CD8-positive, alpha-beta memory T cell (primary cell): ENCODE measurements around the gene FYN. TPM values are rescaled to one million over a fixed set of nuclear protein-coding genes. Genes with fewer than 3 reads are reported as not detected.

Experiments used
- CTCF ChIA-PET: fragments of 350-600 bp; sonication (Branson Sonifier 250); formaldehyde crosslinking; loops from one replicate; lab custom pipeline; 2021; ENCODE audit warnings: antibody characterized with exemption; lab: Charles Lee
- POLR2A ChIA-PET: fragments of 350-600 bp; sonication (Branson Sonifier 250); formaldehyde crosslinking; loops from one replicate; lab custom pipeline; 2021; ENCODE audit warnings: antibody characterized with exemption; lab: Charles Lee
- DNase-seq, 5 donors: peaks; one replicate each; pipeline versions ENCODE4 v3.0.0 to v3.0.0-alpha.2; 2020 to 2022; ENCODE audit warnings: mixed read lengths in 1 of 5
- H3K27ac ChIP-seq: one replicate; pipeline ENCODE4 v1.7.0; 2013; ENCODE audit warnings: low read depth, mild to moderate bottlenecking, low read length, moderate library complexity
- H3K27me3 ChIP-seq: 2 replicates; pipeline ENCODE4 v1.7.0; 2013; ENCODE audit warnings: low read length, mild to moderate bottlenecking; ENCODE audit not compliant: insufficient read depth, poor library complexity, severe bottlenecking
- H3K36me3 ChIP-seq: 2 replicates; pipeline ENCODE4 v1.7.0; 2013; ENCODE audit warnings: mild to moderate bottlenecking, low read length, moderate library complexity; ENCODE audit not compliant: insufficient read depth
- H3K4me1 ChIP-seq: 2 replicates; pipeline ENCODE4 v1.7.0; 2013; ENCODE audit warnings: mild to moderate bottlenecking, low read length, moderate library complexity; ENCODE audit not compliant: insufficient read depth
- H3K4me3 ChIP-seq: 2 replicates; pipeline ENCODE4 v1.7.0; 2013; ENCODE audit warnings: mild to moderate bottlenecking, low read length
- H3K9me3 ChIP-seq: 2 replicates; pipeline ENCODE4 v1.7.0; 2013; ENCODE audit warnings: mild to moderate bottlenecking, low read length
- H3K27ac Mint-ChIP-seq, 8 donors: one replicate each; pipeline ENCODE4 v1.8.0; 2020 to 2021; ENCODE audit warnings: mixed read lengths in 8 of 8, mild to moderate bottlenecking in 6 of 8, inconsistent platforms in 3 of 8, moderate library complexity in 3 of 8
- H3K27me3 Mint-ChIP-seq, 2 donors: one replicate each; pipeline ENCODE4 v1.8.0; 2020 to 2021; ENCODE audit warnings: mixed read lengths in 2 of 2, mild to moderate bottlenecking in 1 of 2, moderate library complexity in 1 of 2
- H3K36me3 Mint-ChIP-seq, 3 donors: one replicate each; pipeline ENCODE4 v1.8.0; 2020 to 2021; ENCODE audit warnings: mixed read lengths in 3 of 3, inconsistent platforms in 1 of 3, mild to moderate bottlenecking in 1 of 3
- H3K4me1 Mint-ChIP-seq, 3 donors: one replicate each; pipeline ENCODE4 v1.8.0; 2020 to 2021; ENCODE audit warnings: mixed read lengths in 3 of 3, inconsistent platforms in 1 of 3, mild to moderate bottlenecking in 1 of 3
- H3K4me3 Mint-ChIP-seq, 7 donors: one replicate each; pipeline ENCODE4 v1.8.0; 2020 to 2021; ENCODE audit warnings: mixed read lengths in 7 of 7, mild to moderate bottlenecking in 6 of 7, moderate library complexity in 4 of 7, inconsistent platforms in 2 of 7
- H3K9me3 Mint-ChIP-seq, 5 donors: one replicate each; pipeline ENCODE4 v1.8.0; 2020 to 2022; ENCODE audit warnings: mixed read lengths in 5 of 5, mild to moderate bottlenecking in 3 of 5, moderate library complexity in 2 of 5, inconsistent platforms in 1 of 5
- polyA plus RNA-seq: library from polyadenylated mRNA; unstranded; fragments of 300-500 nt; fragmentation: Illumina TruSeq; gene quantifications from one replicate; pipeline ENCODE4 v1.2.3, GENCODE V29; 2021
- total RNA-seq, 2 experiments: library from RNA; stranded (reverse); gene quantifications; one replicate each; pipeline ENCODE4 v1.2.3, GENCODE V29; 2021

Gene FYN
- total and polyA plus RNA-seq, 3 experiments from 2014 or later = 481 to 611 (median 491) TPM

- ChIA-PET POLR2A (no interaction called here), CTCF (no interaction called here)
- no peak overlapping the region for H3K27ac Mint-ChIP-seq
- Histone ChIP-seq H3K4me1 (no peaks in the 10 kb centered on the region), H3K4me3 (no peak overlapping the region), H3K9me3 (no peaks in the 10 kb centered on the region), H3K27ac (no peak overlapping the region), H3K27me3 (no peaks in the 10 kb centered on the region), H3K36me3 (no peaks in the 10 kb centered on the region)
- H3K27me3 Mint-ChIP-seq = no peaks in the 10 kb centered on the region
- DNase-seq = no peak
- no peaks in the 10 kb centered on the region for H3K9me3 Mint-ChIP-seq
- peaks cover 0 to 64% (median 4%) of the 10 kb centered on the region in 3 donors for H3K36me3 Mint-ChIP-seq
- no peak overlapping the region for H3K4me3 Mint-ChIP-seq
- peaks cover 0 to under 1% (median 0%) of the 10 kb centered on the region in 3 donors for H3K4me1 Mint-ChIP-seq
Observed at GRCh38 chr6:111652156-111652555, 221.1 kb downstream of the FYN start.

- Mint-ChIP-seq H3K27ac (no peak overlapping the region), H3K4me1 (no peaks in the 10 kb centered on the region), H3K4me3 (no peak overlapping the region), H3K27me3 (no peaks in the 10 kb centered on the region), H3K36me3 (peaks cover 0 to 70% (median 4%) of the 10 kb centered on the region in 3 donors), H3K9me3 (no peaks in the 10 kb centered on the region)
- Histone ChIP-seq H3K9me3 (no peaks in the 10 kb centered on the region), H3K4me3 (no peak overlapping the region), H3K36me3 (no peaks in the 10 kb centered on the region), H3K4me1 (no peaks in the 10 kb centered on the region), H3K27me3 (no peaks in the 10 kb centered on the region), H3K27ac (no peak overlapping the region)
- ChIA-PET CTCF (no interaction called here), POLR2A (interaction anchor here (0.5 to 0.6 kb wide), 2 partner anchors 116 to 161 kb away, joined by 3 read pairs; no protein-coding TSS in a partner anchor)
- no peak for DNase-seq
Observed at GRCh38 chr6:111651185-111652034, 221.8 kb downstream of the FYN start.

- Histone ChIP-seq H3K4me1 (no peaks in the 10 kb centered on the region), H3K36me3 (no peaks in the 10 kb centered on the region), H3K4me3 (no peak overlapping the region), H3K27me3 (no peaks in the 10 kb centered on the region), H3K9me3 (no peaks in the 10 kb centered on the region), H3K27ac (no peak overlapping the region)
- no peak overlapping the region for H3K27ac Mint-ChIP-seq
- no peaks in the 10 kb centered on the region for H3K9me3 Mint-ChIP-seq
- H3K27me3 Mint-ChIP-seq = no peaks in the 10 kb centered on the region
- DNase-seq = no peak
- no peaks in the 10 kb centered on the region for H3K4me1 Mint-ChIP-seq
- ChIA-PET CTCF (no interaction called here), POLR2A (no interaction called here)
- no peak overlapping the region for H3K4me3 Mint-ChIP-seq
- peaks cover 0 to 67% (median 4%) of the 10 kb centered on the region in 3 donors for H3K36me3 Mint-ChIP-seq
Observed at GRCh38 chr6:111650049-111650448, 223.2 kb downstream of the FYN start.

GRCh38 chr6:111648100-111648499 lies 225.2 kb downstream of the FYN start:
- no peak for DNase-seq
- no peak overlapping the region for H3K27ac ChIP-seq
- no peaks in the 10 kb centered on the region for H3K4me1 Mint-ChIP-seq
- H3K36me3 Mint-ChIP-seq = peaks cover 3 to 61% (median 4%) of the 10 kb centered on the region in 3 donors
- no peaks in the 10 kb centered on the region for H3K9me3 Mint-ChIP-seq
- H3K9me3 ChIP-seq = no peaks in the 10 kb centered on the region
- no peaks in the 10 kb centered on the region for H3K27me3 ChIP-seq
- no peaks in the 10 kb centered on the region for H3K27me3 Mint-ChIP-seq
- no peaks in the 10 kb centered on the region for H3K36me3 ChIP-seq
- no peak overlapping the region for H3K4me3 ChIP-seq
- no peaks in the 10 kb centered on the region for H3K4me1 ChIP-seq
- peak overlapping the region in 1 of 8 donors; percentile 28 for H3K27ac Mint-ChIP-seq
- H3K4me3 Mint-ChIP-seq = no peak overlapping the region
- CTCF ChIA-PET = no interaction called here
- POLR2A ChIA-PET = no interaction called here

GRCh38 chr6:111646942-111647341 lies 226.3 kb downstream of the FYN start:
- peaks cover 3 to 59% (median 4%) of the 10 kb centered on the region in 3 donors for H3K36me3 Mint-ChIP-seq

GRCh38 chr6:111646034-111646433 lies 227.2 kb downstream of the FYN start:
- no peaks in the 10 kb centered on the region for H3K36me3 ChIP-seq
- CTCF ChIA-PET = interaction anchor here (0.7 kb wide), 1 partner anchor 18 kb away, joined by 4 read pairs; no protein-coding TSS in a partner anchor

More at GRCh38 chr6:111646942-111647341, 226.3 kb downstream of the FYN start:
- Mint-ChIP-seq H3K9me3 (no peaks in the 10 kb centered on the region), H3K27ac (peak overlapping the region in 1 of 8 donors; percentile 34), H3K27me3 (no peaks in the 10 kb centered on the region), H3K4me3 (no peak overlapping the region), H3K4me1 (no peaks in the 10 kb centered on the region)
- POLR2A ChIA-PET = interaction anchor here (0.5 kb wide), 1 partner anchor 106 kb away, joined by 3 read pairs; no protein-coding TSS in a partner anchor
- Histone ChIP-seq H3K4me3 (no peak overlapping the region), H3K27ac (no peak overlapping the region), H3K27me3 (no peaks in the 10 kb centered on the region), H3K4me1 (no peaks in the 10 kb centered on the region), H3K36me3 (no peaks in the 10 kb centered on the region), H3K9me3 (no peaks in the 10 kb centered on the region)
- DNase-seq = no peak
- CTCF ChIA-PET = interaction anchor here (0.7 kb wide), 1 partner anchor 19 kb away, joined by 4 read pairs; no protein-coding TSS in a partner anchor

GRCh38 chr6:111644893-111645430 lies 228.3 kb downstream of the FYN start:
- Histone ChIP-seq H3K27me3 (no peaks in the 10 kb centered on the region), H3K4me1 (no peaks in the 10 kb centered on the region), H3K36me3 (no peaks in the 10 kb centered on the region), H3K27ac (no peak overlapping the region), H3K4me3 (no peak overlapping the region), H3K9me3 (no peaks in the 10 kb centered on the region)
- no peaks in the 10 kb centered on the region for H3K27me3 Mint-ChIP-seq
- CTCF ChIA-PET = no interaction called here
- DNase-seq = no peak
- H3K4me3 Mint-ChIP-seq = peak overlapping the region in 1 of 7 donors; percentile 19
- H3K4me1 Mint-ChIP-seq = no peaks in the 10 kb centered on the region
- H3K27ac Mint-ChIP-seq = no peak overlapping the region
- peaks cover 4 to 49% (median 9%) of the 10 kb centered on the region in 3 donors for H3K36me3 Mint-ChIP-seq
- POLR2A ChIA-PET = no interaction called here
- H3K9me3 Mint-ChIP-seq = no peaks in the 10 kb centered on the region

More at GRCh38 chr6:111646034-111646433, 227.2 kb downstream of the FYN start:
- Mint-ChIP-seq H3K27ac (peak overlapping the region in 1 of 8 donors; percentile 17), H3K27me3 (no peaks in the 10 kb centered on the region), H3K9me3 (no peaks in the 10 kb centered on the region), H3K36me3 (peaks cover 3 to 54% (median 4%) of the 10 kb centered on the region in 3 donors), H3K4me1 (no peaks in the 10 kb centered on the region), H3K4me3 (no peak overlapping the region)
- Histone ChIP-seq H3K4me1 (no peaks in the 10 kb centered on the region), H3K27ac (no peak overlapping the region), H3K27me3 (no peaks in the 10 kb centered on the region), H3K4me3 (no peak overlapping the region), H3K9me3 (no peaks in the 10 kb centered on the region)
- POLR2A ChIA-PET = no interaction called here
- no peak for DNase-seq
